Neuronal stem cell (in vitro differentiated cells): ENCODE results near the gene KRTAP9-7.

Source experiments
- DNase-seq: peaks from one replicate; pipeline ENCODE4 v3.0.0-alpha.2; 2013; ENCODE audit warnings: low spot score
- H2AFZ ChIP-seq: one replicate; pipeline ENCODE4 v1.6.1; 2013; ENCODE audit warnings: mild to moderate bottlenecking, low read length, inconsistent platforms
- H2AK5ac ChIP-seq: 2 replicates; pipeline ENCODE4 v1.6.1; 2013; ENCODE audit warnings: low read depth, mild to moderate bottlenecking, inconsistent platforms, low read length, moderate library complexity, mixed read lengths
- H2BK120ac ChIP-seq: 2 replicates; pipeline ENCODE4 v1.6.1; 2013; ENCODE audit warnings: low read depth, mild to moderate bottlenecking, inconsistent platforms, low read length, moderate library complexity, mixed read lengths
- H2BK12ac ChIP-seq: one replicate; pipeline ENCODE4 v1.6.1; 2013; ENCODE audit warnings: low read length, inconsistent platforms
- H2BK15ac ChIP-seq: 2 replicates; pipeline ENCODE4 v1.6.1; 2013; ENCODE audit warnings: mild to moderate bottlenecking, low read length, inconsistent platforms, mixed read lengths
- H2BK5ac ChIP-seq: one replicate; pipeline ENCODE4 v1.6.1; 2013; ENCODE audit warnings: inconsistent platforms, mild to moderate bottlenecking, low read length, moderate library complexity
- H3K14ac ChIP-seq: one replicate; pipeline ENCODE4 v1.6.1; 2013; ENCODE audit warnings: low read length, inconsistent platforms
- H3K18ac ChIP-seq: 2 replicates; pipeline ENCODE4 v1.6.1; 2013; ENCODE audit warnings: low read length, inconsistent platforms
- H3K23ac ChIP-seq: 2 replicates; pipeline ENCODE4 v1.6.1; 2013; ENCODE audit warnings: low read depth, mild to moderate bottlenecking, mixed read lengths, low read length, inconsistent platforms; ENCODE audit not compliant: poor library complexity
- H3K27ac ChIP-seq: replicated peaks from 3 replicates; pipeline ENCODE4 v1.5.1; 2013; ENCODE audit warnings: low read length, inconsistent platforms
- H3K27me3 ChIP-seq, 3 experiments: 2 replicates each; pipeline ENCODE4 v1.6.1; 2013; ENCODE audit warnings: low read length in 3 of 3, mild to moderate bottlenecking in 2 of 3, inconsistent platforms in 1 of 3, low read depth in 1 of 3, mixed read lengths in 1 of 3, moderate library complexity in 1 of 3; ENCODE audit not compliant: control insufficient read depth in 3 of 3, insufficient read depth in 3 of 3
- H3K36me3 ChIP-seq, 2 donors: replicated peaks in 1 of 2; 2 replicates each; pipeline ENCODE4 v1.6.1; 2013; ENCODE audit warnings: low read length in 2 of 2; ENCODE audit not compliant: control insufficient read depth in 2 of 2, insufficient read depth in 2 of 2
- H3K4ac ChIP-seq: 2 replicates; pipeline ENCODE4 v1.6.1; 2013; ENCODE audit warnings: inconsistent platforms, mild to moderate bottlenecking, low read length, moderate library complexity
- H3K4me1 ChIP-seq, 2 donors: 1 replicate in 1 of 2; 2 replicates in 1 of 2; pipeline ENCODE4 v1.6.1; 2013; ENCODE audit warnings: low read length in 2 of 2, low read depth in 1 of 2; ENCODE audit not compliant: control insufficient read depth in 2 of 2, insufficient read depth in 1 of 2
- H3K4me2 ChIP-seq: one replicate; pipeline ENCODE4 v1.6.1; 2013; ENCODE audit warnings: mild to moderate bottlenecking, low read length, inconsistent platforms; ENCODE audit not compliant: insufficient read depth, poor library complexity, severe bottlenecking
- H3K4me3 ChIP-seq, 2 donors: 2 replicates each; pipeline ENCODE4 v1.5.1; 2013; ENCODE audit warnings: low read length in 2 of 2, mild to moderate bottlenecking in 2 of 2, inconsistent platforms in 1 of 2, moderate library complexity in 1 of 2
- H3K79me1 ChIP-seq: one replicate; pipeline ENCODE4 v1.6.1; 2013; ENCODE audit warnings: low read depth, mild to moderate bottlenecking, inconsistent platforms, low read length, moderate library complexity
- H3K9ac ChIP-seq: one replicate; pipeline ENCODE4 v1.6.1; 2013; ENCODE audit warnings: mild to moderate bottlenecking, low read depth, low read length, inconsistent platforms; ENCODE audit not compliant: poor library complexity
- H3K9me3 ChIP-seq, 2 donors: replicated peaks in 1 of 2; 2 replicates each; pipeline versions ENCODE3 to v1.6.1; 2013; ENCODE audit warnings: low read length in 2 of 2, mild to moderate bottlenecking in 2 of 2, inconsistent platforms in 1 of 2, low read depth in 1 of 2, mixed read lengths in 1 of 2, moderate library complexity in 1 of 2; ENCODE audit not compliant: control insufficient read depth in 2 of 2, insufficient read depth in 1 of 2
- H4K8ac ChIP-seq: one replicate; pipeline ENCODE4 v1.6.1; 2013; ENCODE audit warnings: low read depth, mild to moderate bottlenecking, inconsistent platforms, low read length, moderate library complexity
- H4K91ac ChIP-seq: one replicate; pipeline ENCODE4 v1.6.1; 2013; ENCODE audit warnings: low read length, low read depth, mild to moderate bottlenecking, inconsistent platforms; ENCODE audit not compliant: poor library complexity
- WGBS, 2 donors: extraction: QIAGEN DNeasy Blood & Tissue Kit; methylation state at CpG; one replicate each; pipeline ENCODE4 v1.1.7; 2013; ENCODE audit warnings: missing lambda C conversion rate in 2 of 2, mixed read lengths in 1 of 2; ENCODE audit not compliant: insufficient read length in 2 of 2, insufficient replicate concordance in 1 of 2; ENCODE audit errors: extremely low coverage in 2 of 2; 5-methylcytosine and 5-hydroxymethylcytosine counted together

Gene KRTAP9-7

DNA sequence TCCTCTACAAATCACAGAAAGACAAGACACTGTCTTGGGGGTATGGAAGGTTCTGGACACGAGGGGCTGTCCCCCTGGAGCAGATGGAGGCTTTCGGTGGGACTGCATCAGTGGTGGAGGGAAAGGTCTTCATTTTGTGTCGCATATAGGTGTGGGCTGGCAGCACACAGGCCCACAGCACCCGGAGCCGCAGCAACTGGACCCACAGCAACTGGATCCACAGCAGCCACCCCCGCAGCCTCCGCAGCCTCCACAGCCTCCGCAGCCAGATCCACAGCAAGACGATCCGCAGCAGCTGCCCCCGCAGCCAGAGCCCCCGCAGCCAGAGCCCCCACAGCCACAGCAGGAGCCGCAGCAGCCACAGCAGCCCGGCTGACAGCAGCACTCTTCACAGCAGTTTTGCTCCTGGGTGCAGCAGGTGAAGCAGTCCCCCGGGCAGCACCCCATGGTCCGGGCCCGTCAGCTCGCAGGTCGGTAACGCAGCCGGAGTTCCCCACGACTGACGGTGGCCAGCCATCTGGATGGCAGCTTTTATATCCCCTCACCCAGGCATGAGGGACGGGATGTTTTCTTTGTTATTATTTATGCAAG is 39.8 kb downstream of the KRTAP9-7 start, which contains the start of gene KRTAP17-1:
KRTAP17-1 (minus strand) TSS at position 507 of the 591 bp plus-strand sequence; CDS start at position 447, 60 bp downstream.
- WGBS, 2 donors: no CpG with 5 or more reads among the region's 24 CpGs
- H3K4me1 ChIP-seq: no peaks in the 10 kb centered on the region
- no peak within 1 kb of the TSS for H3K27ac ChIP-seq
- H4K91ac ChIP-seq: no peak within 1 kb of the TSS
- H4K8ac ChIP-seq: no peak within 1 kb of the TSS
- H3K14ac ChIP-seq: peak within 1 kb of the TSS; percentile 78
- H2AFZ ChIP-seq: no peak within 1 kb of the TSS
- peak within 1 kb of the TSS; percentile 74 for H2AK5ac ChIP-seq
- H2BK120ac ChIP-seq: no peak within 1 kb of the TSS
- no peak within 1 kb of the TSS for H3K4me2 ChIP-seq
- no peak within 1 kb of the TSS for H3K9ac ChIP-seq
- no peak within 1 kb of the TSS for H2BK5ac ChIP-seq
- H3K9me3 ChIP-seq: peaks cover 0 to 3% of the 10 kb centered on the region in 2 donors
- peaks cover 0 to 2% (median 0%) of the 10 kb centered on the region in 3 experiments for H3K27me3 ChIP-seq
- H3K36me3 ChIP-seq: no peaks in the 10 kb centered on the region
- no peaks in the 10 kb centered on the region for H3K79me1 ChIP-seq
- no peak for DNase-seq
- H3K4me3 ChIP-seq: no peak within 1 kb of the TSS
- no peak within 1 kb of the TSS for H2BK12ac ChIP-seq
- H3K23ac ChIP-seq: peak within 1 kb of the TSS; percentile 60
- H3K4ac ChIP-seq: no peak within 1 kb of the TSS
- H3K18ac ChIP-seq: peak within 1 kb of the TSS; percentile 79
- peak within 1 kb of the TSS; percentile 82 for H2BK15ac ChIP-seq

DNA sequence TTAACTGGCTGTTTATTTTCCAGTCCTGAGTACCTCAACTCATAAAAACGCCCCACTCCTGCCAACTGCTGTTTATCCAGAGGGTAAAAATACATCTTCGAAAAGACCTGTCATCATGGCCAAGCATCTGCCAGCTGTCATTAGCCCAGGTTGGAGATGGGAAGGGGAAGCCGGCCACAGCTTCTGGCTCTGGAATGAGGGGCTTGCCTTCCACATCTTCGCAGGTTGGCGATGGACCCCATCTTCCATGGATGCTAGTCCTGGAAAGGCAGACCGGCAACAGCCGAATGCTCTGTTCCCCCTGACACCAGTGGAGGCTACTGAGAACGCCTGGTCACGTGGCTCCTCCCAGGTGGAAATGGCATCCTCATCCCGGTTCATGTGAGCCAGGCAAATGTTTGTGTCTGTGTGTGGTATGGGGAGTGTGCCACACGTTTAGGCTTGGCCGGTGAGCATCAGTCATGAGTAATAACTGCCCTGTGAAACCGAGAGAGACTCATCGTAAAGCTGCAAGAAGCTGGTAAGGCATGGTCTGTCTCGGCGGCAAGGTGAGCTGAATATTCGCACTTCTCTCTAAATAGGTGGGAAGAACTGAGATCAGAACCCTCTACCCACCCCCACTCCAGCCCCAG is 40.4 kb downstream of the KRTAP9-7 start:
- Histone ChIP-seq H3K4ac (no peak overlapping the region), H3K14ac (no peak overlapping the region), H3K27me3 (peaks cover 0 to 2% (median 0%) of the 10 kb centered on the region in 3 experiments), H3K18ac (peak overlapping the region; percentile 32), H3K23ac (peak overlapping the region; percentile 35), H3K9me3 (peaks cover 0 to 3% of the 10 kb centered on the region in 2 donors), H2BK5ac (no peak overlapping the region), H2BK12ac (no peak overlapping the region), H3K4me2 (no peak overlapping the region), H4K91ac (no peak overlapping the region), H3K4me1 (no peaks in the 10 kb centered on the region), H2BK120ac (no peak overlapping the region), H3K79me1 (no peaks in the 10 kb centered on the region), H3K27ac (no peak overlapping the region), H2AK5ac (peak overlapping the region; percentile 30), H3K36me3 (no peaks in the 10 kb centered on the region), H2BK15ac (no peak overlapping the region), H4K8ac (no peak overlapping the region), H2AFZ (no peak overlapping the region), H3K9ac (no peak overlapping the region), H3K4me3 (no peak overlapping the region)
- WGBS, 2 donors: no CpG with 5 or more reads among the region's 17 CpGs
- DNase-seq: no peak

DNA sequence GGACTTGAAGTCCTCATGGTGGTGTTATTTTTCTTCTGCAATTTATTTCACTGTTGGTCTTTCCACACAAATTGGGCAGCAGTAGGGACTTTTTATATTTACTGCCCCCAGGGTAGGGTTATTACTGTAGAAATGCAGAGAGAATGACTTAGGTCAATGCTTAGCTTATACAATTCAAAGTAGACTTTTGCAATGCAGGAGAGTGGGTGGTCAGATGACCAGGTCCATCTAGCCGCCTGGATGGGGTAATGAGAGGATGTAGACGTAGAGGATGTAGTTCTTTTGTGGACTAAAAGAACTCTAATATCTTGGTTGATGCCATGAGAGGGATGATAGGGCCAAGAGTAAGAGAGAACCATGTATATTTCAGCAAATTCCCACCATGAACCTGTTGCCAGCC is 42.7 kb downstream of the KRTAP9-7 start:
- H3K9me3 ChIP-seq: no peaks in the 10 kb centered on the region
- H3K18ac ChIP-seq: no peak overlapping the region
- H3K79me1 ChIP-seq: no peaks in the 10 kb centered on the region
- no peak overlapping the region for H3K4me3 ChIP-seq
- no peak overlapping the region for H3K4ac ChIP-seq
- DNase-seq: no peak
- H2AFZ ChIP-seq: no peak overlapping the region
- no peak overlapping the region for H2AK5ac ChIP-seq
- no peak overlapping the region for H4K8ac ChIP-seq
- H3K4me2 ChIP-seq: no peak overlapping the region
- H2BK120ac ChIP-seq: no peak overlapping the region
- H3K23ac ChIP-seq: no peak overlapping the region
- peaks cover 0 to 2% (median 0%) of the 10 kb centered on the region in 3 experiments for H3K27me3 ChIP-seq
- H3K27ac ChIP-seq: no peak overlapping the region
- H3K9ac ChIP-seq: no peak overlapping the region
- no peaks in the 10 kb centered on the region for H3K4me1 ChIP-seq
- no peak overlapping the region for H4K91ac ChIP-seq
- no peak overlapping the region for H2BK12ac ChIP-seq
- H2BK15ac ChIP-seq: no peak overlapping the region
- H3K36me3 ChIP-seq: no peaks in the 10 kb centered on the region
- WGBS, 2 donors: no CpG with 5 or more reads among the region's 2 CpGs
- no peak overlapping the region for H2BK5ac ChIP-seq
- no peak overlapping the region for H3K14ac ChIP-seq

DNA sequence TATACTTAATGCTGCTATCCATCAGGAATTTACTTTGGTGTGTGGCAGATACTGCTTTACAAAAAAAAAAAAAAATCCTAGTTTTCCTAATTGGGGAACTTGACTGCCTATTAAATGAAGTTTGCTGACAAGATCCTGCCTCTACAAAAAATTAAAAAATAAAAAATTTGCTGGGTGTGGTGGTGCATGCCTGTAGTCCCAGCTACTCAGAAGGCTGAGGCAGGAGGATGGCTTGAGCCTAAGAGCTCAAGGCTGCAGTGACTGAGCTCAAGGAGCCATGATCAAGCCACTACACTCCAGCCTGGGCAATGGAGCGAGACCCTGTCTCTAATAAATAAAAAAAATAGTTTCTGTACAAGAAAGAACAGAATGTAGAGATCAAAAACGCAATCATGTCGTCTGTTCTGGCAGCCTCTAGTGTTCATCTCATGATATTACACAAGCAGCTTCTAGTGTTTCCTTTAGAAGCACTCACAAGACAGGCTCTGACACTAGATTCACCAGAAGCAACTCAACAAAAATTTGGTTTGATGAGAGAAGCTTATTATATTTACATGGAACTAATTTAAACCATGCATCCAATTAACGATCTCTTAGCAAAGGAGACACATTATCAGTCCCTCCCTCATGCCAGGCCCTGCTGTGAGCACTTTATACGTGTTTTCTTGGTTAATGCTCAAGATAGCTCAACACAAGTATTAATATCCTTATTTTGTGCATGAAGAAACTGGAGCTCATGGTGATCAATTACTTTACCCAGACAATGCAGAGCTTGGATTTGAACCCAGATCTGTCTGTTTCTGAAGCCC is 46.8 kb downstream of the KRTAP9-7 start:
- no peaks in the 10 kb centered on the region for H3K4me1 ChIP-seq
- no peak overlapping the region for H2AK5ac ChIP-seq
- no peak overlapping the region for H3K4me2 ChIP-seq
- H2AFZ ChIP-seq: no peak overlapping the region
- H3K4ac ChIP-seq: no peak overlapping the region
- no peak overlapping the region for H3K27ac ChIP-seq
- H3K27me3 ChIP-seq: no peaks in the 10 kb centered on the region
- H4K91ac ChIP-seq: no peak overlapping the region
- no peaks in the 10 kb centered on the region for H3K36me3 ChIP-seq
- H4K8ac ChIP-seq: no peak overlapping the region
- H3K9me3 ChIP-seq: no peaks in the 10 kb centered on the region
- H3K14ac ChIP-seq: no peak overlapping the region
- no peak overlapping the region for H3K4me3 ChIP-seq
- H2BK120ac ChIP-seq: no peak overlapping the region
- H3K79me1 ChIP-seq: no peaks in the 10 kb centered on the region
- no CpG with 5 or more reads among the region's 5 CpGs for whole genome bisulfite sequencing, 2 donors
- no peak overlapping the region for H2BK12ac ChIP-seq
- peak; percentile 18 for DNase-seq
- H2BK5ac ChIP-seq: no peak overlapping the region
- no peak overlapping the region for H3K9ac ChIP-seq
- H3K23ac ChIP-seq: no peak overlapping the region
- no peak overlapping the region for H2BK15ac ChIP-seq
- H3K18ac ChIP-seq: no peak overlapping the region
